B cell (primary cell): ENCODE measurements around the gene COX10.

Source experiments
- CTCF ChIP-seq: fragments of 200-600 bp; IDR thresholded peaks from one replicate; pipeline ENCODE4 v1.8.0; 2022; ENCODE audit warnings: antibody characterized with exemption, mild to moderate bottlenecking
- EZH2 ChIP-seq: IDR thresholded peaks from 2 replicates; pipeline ENCODE4 v1.6.1; 2012; ENCODE audit warnings: borderline replicate concordance, low read depth, mild to moderate bottlenecking, moderate library complexity, low read length; ENCODE audit not compliant: insufficient read depth, poor library complexity, severe bottlenecking

- no peak for TF ChIP-seq CTCF
- no peak for TF ChIP-seq EZH2
These were observed 99.3 kb downstream of the COX10 start for GRCh38 chr17:14168582-14168981.
